BE2C (cell line): ENCODE measurements around the gene SPA17.

Experiments
- DNase-seq: peaks from one replicate; pipeline ENCODE4 v3.0.0-alpha.2; 2020
- H3K27me3 ChIP-seq: fragments of 250-450 bp; sonication (Bioruptor Pico); 2 replicates; pipeline ENCODE4 v1.5.1; 2020; ENCODE audit warnings: mild to moderate bottlenecking
- H3K36me3 ChIP-seq: fragments of 250-450 bp; sonication (Bioruptor Pico); 2 replicates; pipeline ENCODE4 v1.5.1; 2020; ENCODE audit warnings: mild to moderate bottlenecking
- H3K4me1 ChIP-seq: fragments of 250-450 bp; sonication (Bioruptor Pico); 2 replicates; pipeline ENCODE4 v1.5.1; 2020
- H3K4me3 ChIP-seq: 2 replicates; pipeline ENCODE4 v1.5.1; 2011; ENCODE audit warnings: low read depth, low read length
- H3K9me3 ChIP-seq: fragments of 250-450 bp; sonication (Bioruptor Pico); 2 replicates; pipeline ENCODE4 v1.5.1; 2020
- TF ChIP-seq, protein P1 (sequence below): IDR thresholded peaks from 2 replicates; pipeline ENCODE4 v1.5.1; 2012; ENCODE audit warnings: mild to moderate bottlenecking, low read depth, low read length

Gene SPA17

GRCh38 chr11:124745835-124746620 lies 72.3 kb downstream of the SPA17 start:
- TF ChIP-seq, protein P1, sequence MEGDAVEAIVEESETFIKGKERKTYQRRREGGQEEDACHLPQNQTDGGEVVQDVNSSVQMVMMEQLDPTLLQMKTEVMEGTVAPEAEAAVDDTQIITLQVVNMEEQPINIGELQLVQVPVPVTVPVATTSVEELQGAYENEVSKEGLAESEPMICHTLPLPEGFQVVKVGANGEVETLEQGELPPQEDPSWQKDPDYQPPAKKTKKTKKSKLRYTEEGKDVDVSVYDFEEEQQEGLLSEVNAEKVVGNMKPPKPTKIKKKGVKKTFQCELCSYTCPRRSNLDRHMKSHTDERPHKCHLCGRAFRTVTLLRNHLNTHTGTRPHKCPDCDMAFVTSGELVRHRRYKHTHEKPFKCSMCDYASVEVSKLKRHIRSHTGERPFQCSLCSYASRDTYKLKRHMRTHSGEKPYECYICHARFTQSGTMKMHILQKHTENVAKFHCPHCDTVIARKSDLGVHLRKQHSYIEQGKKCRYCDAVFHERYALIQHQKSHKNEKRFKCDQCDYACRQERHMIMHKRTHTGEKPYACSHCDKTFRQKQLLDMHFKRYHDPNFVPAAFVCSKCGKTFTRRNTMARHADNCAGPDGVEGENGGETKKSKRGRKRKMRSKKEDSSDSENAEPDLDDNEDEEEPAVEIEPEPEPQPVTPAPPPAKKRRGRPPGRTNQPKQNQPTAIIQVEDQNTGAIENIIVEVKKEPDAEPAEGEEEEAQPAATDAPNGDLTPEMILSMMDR: no peak
- H3K27me3 ChIP-seq: peaks cover 47% of the 10 kb centered on the region

GRCh38 chr11:124746621-124747243 lies 73.0 kb downstream of the SPA17 start:
- Histone ChIP-seq H3K4me1 (no peaks in the 10 kb centered on the region), H3K9me3 (no peaks in the 10 kb centered on the region), H3K27me3 (peaks cover 54% of the 10 kb centered on the region), H3K36me3 (no peaks in the 10 kb centered on the region), H3K4me3 (peak overlapping the region; percentile 63)
- TF ChIP-seq, protein P1: peak; percentile 56
- DNase-seq: peak; percentile 76

More at GRCh38 chr11:124745835-124746620, 72.3 kb downstream of the SPA17 start:
- DNase-seq: no peak
- Histone ChIP-seq H3K4me1 (no peaks in the 10 kb centered on the region), H3K9me3 (no peaks in the 10 kb centered on the region), H3K36me3 (no peaks in the 10 kb centered on the region), H3K4me3 (peak overlapping the region; percentile 63)
